GM19468 (cell line): Measurements from ENCODE around the gene ATP2B1.

ENCODE experiments used
- ATAC-seq: cut with Tn5 transposase; IDR thresholded peaks from one replicate; pipeline ENCODE4 v1.9.1; 2021; ENCODE audit warnings: mild to moderate bottlenecking, moderate library complexity, moderate number of reproducible peaks; ENCODE audit not compliant: unreplicated experiment; ENCODE audit errors: extremely low read depth

Gene ATP2B1

DNA sequence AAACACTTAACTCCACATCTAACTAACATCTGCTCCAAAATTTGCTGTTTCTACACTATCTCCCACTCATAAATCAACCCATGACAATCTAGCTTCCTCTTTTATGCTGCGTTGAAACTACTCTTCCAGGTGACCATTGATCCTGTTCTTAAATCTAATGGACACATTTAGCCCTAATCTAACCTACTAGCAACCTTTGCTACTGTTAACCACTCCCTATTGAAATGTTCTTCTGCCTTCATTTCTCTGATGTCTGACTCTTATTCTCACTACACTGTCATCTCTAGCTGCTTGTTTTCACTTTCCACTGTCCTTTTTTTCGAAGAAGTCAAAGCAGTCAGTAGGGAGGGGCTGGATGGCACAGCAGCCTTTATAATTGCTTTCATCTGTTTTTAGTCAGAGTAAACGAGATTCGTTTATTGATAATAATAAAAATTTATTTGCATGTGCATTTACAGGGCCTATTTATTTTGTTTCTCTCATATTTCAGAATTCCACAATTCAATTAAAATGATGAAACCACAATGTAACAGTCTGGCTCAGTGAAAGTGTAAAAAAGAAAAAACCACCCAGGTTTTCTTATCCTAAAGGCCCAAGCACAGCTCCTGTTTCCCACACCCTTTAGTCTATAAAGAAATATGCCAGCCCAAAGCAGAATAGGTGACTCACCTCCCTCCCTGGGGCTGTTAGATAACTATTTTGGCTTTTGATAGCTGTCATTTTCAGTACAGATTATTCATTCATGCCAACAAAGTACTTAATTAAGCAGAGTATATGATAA, 44.9 kb downstream of the ATP2B1 start:
- ATAC-seq, result peak; percentile 78

DNA sequence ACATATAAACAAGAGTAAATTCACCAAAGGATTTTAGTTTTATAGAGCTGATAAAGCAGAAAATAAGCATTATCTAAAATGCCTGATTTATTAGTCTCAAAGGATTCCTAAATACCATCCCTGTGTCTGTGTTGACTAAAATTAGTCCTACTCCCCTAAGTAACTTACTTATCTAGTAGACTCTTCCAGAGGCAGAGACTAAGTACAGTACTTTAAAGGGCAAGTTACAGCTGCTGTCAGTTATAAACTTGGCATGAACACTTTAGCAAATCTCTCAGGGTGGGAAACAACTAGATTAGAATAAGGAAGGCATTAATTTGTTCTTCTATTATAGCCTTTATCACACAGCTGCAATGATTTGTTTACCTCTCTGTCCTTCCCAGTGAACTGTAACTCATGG, 46.0 kb downstream of the ATP2B1 start:
- no peak for ATAC-seq

DNA sequence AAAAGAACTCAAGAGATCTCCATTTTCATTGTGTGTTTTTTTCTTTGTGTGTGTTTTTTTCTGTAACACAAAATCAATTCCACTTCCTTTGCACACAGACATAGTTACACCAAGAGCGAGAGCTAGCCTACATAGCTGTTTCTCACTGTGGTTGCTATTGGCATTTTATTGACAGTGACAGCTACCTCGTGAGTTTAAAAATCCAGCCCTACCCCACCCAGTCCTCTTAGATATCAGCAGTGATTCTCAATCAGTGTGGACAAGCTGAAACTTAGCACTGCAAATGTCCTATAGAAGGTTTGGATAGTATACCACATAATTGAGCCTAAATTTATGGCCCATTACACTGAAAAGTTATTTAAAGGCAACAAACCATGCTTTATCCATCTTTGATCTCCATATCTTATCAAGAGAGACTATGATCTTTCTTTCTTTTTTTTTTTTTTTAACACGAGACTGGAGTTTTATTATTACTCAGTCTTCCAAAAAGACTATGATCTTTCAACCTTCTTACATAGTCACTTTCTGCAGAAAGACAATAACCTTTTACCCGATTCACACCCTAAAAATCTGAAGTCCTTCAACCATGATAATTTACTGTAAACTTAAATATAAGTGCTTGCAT, 46.8 kb downstream of the ATP2B1 start:
- no peak for ATAC-seq

DNA sequence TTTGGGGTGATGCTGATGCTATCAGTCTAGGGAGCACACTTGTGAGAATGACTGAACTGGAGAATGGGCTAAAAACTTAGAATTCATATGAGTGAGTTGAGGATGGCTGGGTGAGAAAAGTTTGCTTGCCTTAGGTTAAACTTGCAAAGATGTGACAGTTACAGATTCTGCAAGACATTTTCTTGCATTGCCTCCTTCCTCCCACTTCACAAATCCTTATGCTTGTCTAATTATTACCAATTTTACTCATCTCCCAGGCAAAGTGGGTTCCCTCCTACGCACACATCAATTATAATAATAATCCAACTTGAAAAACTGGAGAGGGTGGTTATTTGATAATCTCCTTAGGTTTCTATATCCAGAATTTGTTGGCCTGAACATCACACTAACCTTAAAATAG, 50.9 kb downstream of the ATP2B1 start:
- no peak for ATAC-seq

DNA sequence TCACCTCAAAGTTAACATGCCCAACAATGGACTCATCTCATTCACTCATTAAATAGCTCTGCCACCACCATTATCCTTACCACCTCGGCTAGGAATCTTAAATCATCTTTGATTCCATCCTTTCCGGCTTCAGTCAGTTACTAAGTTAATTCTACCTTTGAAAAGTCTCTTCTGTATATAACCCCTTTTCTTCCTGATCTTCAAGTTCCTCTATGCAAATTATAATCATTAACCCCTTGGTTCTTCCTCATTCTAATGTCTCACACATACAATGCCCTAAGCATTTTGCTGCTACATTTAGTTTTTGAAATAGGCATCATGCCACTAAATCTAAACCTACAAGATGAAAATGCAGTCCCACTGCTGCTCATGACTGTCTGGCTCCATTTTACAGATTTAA, 51.6 kb downstream of the ATP2B1 start:
- ATAC-seq, result no peak

DNA sequence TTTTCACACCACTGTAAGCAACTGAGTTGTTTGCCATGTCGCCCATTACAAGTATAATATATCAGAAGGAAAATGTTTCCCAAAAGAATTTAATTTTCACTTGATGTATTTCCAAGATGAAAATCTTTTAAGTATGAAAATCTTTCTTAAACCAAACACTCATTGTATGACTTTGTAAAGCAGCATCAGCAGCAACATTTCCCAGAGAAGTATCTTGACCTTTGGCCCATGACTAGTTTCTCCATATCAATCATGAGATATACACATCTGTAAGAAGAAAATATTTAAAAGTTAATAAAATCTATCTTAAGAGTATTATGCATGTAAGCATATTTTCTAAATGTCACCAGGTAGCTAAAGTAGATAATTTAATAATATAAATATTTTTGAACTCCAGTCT, 52.8 kb downstream of the ATP2B1 start:
- no peak for ATAC-seq

DNA sequence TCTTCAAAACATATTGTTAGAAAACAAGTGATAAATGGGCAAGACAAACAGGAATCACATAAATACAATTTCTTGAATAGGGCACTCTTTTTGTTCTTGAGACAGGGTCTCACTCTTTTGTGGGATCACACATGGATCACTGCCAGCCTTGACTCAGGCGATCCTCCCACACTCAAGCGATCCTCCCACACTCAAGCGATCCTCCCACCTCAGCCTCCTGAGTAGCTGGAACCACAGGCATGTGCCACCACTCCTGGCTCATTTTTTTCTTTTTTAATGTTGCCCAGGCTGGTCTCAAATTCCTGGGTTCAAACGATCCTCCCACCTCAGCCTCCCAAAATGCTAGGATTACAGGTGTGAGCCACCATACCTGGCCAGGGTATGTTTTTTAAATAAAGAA, 57.4 kb downstream of the ATP2B1 start:
- no peak for ATAC-seq

DNA sequence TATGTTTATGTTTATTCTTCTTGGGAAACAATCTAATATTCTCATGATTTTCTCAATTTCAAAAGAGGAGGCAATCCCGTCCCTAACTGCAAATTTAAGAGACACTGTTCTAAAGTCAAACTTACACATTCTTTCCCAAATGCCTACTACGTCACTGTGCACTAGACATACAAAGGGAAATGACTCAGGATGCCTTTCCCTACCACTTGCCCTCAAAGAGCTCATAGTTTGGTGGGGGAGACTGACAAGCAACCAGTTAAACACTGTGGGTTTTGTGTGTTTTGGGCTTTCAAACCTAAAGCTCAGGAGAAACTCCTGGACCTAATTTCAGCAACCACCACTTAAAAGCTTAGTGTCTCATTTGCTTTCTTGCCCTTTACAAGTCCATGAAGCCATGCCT, 58.4 kb downstream of the ATP2B1 start:
- ATAC-seq, result no peak

DNA sequence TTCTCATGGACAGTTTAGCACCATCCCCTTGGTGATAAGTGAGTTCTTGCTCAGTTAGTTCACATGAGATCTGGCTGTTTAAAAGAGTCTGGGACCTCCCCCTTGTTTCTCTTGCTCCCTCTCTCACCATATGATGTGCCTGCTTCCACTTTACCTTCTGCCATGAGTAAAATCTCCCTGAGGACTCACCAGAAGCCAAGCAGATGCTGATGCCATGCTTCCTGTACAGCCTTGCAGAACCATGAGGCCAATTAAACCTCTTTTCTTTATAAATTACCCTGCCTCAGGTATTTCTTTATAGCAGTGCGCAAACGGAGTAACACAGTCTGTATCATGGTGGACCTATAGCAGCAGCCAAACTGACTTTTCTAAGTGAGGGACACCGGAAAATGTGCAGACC, 58.8 kb downstream of the ATP2B1 start:
- ATAC-seq, result no peak

DNA sequence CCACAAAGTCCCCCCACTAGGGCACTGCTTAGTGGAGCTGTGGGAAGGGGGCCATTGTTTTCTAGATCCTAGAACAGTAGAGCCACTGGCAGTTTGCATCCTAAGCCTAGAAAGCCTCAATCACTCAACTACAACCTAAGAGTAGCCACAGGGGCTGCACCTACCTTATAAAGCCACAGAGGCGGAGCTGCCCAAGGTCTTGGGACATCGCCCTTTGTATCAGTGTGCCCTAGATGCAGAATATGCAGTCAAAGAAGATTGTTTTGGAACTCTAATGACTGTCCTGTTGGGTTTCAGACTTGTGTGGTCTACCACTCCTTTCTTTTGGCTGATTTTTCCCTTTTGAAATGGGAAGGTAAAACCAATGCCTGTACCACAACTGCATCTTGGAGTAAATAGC, 59.5 kb downstream of the ATP2B1 start:
- ATAC-seq, result no peak

DNA sequence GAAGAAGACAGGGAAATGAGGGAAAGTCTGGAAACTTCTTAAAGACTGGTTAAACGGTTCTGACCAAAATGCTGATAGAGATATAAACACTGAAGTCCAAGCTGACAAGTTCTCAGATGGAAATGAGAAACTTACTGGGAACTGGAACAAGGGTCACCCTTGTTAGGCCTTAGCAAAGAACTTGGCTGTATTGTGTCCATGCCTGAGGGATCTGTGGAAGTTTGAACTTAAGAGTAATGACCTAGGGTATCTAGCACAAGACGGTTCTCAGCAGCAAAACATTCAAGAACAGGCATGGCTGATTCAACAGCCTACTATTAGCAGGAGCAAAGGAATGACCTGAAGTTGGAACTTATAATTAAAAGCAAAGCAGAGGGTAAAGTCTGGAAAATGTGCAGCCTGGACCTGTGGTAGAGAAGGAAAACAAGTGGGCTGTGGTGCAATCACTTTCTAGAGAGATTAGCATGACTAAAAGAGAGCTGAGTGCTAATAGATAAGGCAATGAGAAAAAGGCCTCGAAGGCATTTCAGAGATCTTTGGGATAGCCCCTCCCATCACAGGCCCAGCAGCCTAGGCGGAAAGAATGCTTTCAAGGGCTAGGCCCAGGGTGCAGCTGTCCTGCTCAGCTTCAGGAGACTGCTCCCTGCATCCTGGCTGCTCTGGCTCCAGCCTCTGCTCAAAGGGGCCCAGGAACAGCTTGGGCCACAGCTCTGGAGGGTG, 60.3 kb downstream of the ATP2B1 start:
- ATAC-seq, result no peak

DNA sequence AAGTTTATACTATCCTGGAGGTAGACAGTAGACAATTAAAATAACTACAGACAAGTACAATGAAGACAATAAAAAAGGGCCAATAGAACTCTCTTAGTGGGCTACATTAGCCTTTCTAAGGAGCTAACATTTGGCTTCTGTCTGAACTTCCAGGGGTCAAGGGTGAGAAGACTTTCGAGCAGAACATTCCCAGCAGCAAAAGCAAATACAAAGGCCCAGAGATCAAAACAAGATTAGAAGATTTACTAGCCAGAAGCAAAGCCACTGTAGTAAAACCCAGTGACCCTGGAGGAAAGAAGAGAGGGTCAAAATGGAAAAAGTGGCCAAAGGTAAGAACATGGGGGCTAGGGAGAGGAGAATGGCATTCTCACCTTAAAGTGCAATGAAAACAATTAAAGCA, 63.2 kb downstream of the ATP2B1 start:
- no peak for ATAC-seq

DNA sequence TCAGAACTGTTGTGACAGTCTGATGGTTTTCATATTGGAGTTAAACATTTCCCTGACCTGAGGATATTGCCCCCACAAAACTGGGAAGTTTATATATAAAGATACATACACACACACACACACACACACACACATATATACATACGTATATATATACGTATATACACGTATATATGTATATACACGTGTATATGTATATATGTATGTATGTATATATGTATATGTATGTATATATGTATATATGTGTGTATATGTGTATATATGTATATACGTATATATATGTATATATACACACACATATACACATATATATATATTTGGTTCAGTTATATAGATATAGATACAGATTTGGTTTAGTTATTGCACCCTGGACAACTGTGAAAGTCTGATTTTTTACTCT, 65.7 kb downstream of the ATP2B1 start:
- no peak for ATAC-seq

DNA sequence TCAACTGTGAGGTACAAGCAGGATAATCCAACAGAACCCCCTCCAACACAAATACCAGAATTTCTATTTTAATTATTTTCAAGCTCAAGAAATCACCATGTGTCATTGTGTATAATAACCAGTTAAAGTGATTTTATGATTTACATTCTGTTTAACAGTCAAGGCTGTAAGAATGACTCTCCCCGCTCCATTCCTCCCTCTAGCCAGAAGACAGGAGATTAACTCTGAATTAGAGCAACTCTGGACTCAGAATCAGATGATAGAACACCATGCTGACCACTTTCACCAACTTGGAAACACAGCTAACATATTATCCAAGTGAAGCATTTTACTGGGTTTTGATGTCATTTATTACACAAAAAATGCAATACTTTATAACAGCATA, 71.9 kb downstream of the ATP2B1 start:
- ATAC-seq, result no peak

DNA sequence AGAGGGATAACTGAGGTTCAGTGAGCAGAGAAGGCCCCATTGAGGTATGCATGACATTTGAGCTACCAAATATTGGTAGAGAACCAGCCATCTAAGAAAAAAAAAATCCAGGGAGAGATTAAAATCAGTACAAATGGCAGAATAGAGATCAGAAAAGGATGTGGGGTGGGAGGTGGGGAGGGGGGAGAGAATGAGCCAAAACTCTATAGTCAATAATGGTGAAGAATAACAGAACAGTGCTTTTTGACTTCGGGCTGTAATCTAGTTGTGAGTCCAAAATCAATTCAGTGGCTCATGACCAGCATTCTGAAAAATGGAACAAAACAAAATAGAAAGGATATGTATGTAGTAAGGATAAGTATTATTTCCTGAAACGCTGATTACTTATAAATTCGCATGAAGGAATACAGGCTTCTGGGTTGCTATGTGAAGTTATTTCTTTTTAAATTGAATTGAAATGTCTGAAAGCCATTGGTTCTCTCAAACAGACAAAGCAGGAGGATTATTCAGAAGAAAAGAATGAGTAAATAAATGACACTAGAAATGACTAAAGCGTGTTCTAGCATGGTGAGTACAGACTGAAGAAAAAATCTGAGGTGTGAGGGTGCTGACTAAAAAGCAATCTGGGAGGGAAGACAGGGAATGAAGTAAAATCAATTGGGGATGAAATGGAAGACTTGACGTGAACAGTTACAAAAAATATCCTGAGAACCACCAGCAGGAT, 72.4 kb downstream of the ATP2B1 start:
- ATAC-seq, result no peak

DNA sequence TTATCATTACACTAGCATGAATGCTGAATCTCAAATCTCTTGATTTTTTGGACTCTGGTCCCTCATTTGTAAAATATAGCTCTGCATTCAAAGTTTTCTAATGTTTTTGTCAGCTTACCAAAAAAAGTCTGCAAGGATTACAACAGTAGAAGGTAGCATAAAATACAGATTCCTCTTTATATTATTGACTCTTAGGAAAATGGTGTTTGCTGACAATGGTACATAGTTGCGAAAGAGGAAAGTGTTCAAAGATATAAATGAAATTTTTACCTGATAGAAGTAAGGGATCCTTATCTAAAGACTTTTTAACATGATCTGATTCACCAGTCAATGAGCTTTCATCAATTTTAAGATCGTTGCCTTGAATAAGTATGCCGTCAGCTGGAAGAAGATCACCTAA, 74.1 kb downstream of the ATP2B1 start:
- no peak for ATAC-seq

DNA sequence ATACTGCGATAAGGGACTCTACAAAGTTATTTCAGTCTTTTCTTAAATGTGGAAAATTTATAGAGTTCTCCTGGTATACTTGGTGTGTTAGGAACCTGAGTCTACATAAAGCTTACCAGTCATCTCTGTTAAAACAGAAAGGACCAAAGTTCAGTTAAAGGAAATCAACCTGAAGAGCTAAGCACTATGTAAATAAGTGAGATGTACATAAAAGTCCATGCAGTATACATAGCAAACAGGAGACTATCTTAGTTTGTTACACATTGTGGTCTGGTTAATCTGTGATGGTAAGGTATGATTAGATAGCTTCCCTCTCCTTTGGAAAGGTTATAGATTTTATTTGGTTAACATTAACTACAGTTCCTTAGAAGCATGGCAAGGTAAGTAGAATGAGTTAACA, 75.9 kb downstream of the ATP2B1 start:
- ATAC-seq, result no peak

DNA sequence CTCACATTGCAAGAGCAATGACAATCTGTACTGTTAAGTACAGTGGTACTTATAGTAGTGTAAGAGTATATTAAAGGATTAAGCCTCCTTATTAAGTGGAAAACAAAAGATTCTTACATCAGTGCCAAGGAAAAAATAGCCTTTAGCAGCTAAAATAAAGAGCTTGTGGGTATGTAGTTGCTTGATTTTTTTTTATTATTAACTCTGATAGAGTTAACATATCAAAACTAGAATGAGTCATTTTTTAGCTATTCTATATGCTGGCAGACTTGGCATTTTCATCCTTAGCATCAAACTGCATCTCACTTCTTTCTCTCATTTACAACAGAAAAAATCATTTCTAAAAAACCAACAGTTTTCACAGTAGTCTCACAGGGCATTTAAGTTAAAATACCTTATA, 86.5 kb downstream of the ATP2B1 start:
- no peak for ATAC-seq

DNA sequence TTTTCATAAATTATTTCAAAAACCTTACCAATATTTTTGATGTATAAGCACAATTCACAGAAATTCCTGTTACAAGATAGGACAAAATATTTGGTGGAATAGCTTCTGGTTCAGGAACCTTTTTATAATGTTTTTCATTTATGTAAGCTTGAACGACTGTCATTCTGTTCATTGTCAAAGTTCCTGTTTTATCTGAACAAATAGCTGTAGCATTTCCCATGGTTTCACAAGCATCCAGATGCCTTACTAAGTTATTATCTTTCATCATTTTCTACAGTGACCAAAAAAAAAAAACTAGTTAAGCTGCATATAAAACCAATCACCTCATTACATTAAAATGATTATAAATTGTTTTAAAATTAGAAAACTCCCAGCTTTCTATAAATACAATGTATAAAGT, 87.1 kb downstream of the ATP2B1 start:
- no peak for ATAC-seq

DNA sequence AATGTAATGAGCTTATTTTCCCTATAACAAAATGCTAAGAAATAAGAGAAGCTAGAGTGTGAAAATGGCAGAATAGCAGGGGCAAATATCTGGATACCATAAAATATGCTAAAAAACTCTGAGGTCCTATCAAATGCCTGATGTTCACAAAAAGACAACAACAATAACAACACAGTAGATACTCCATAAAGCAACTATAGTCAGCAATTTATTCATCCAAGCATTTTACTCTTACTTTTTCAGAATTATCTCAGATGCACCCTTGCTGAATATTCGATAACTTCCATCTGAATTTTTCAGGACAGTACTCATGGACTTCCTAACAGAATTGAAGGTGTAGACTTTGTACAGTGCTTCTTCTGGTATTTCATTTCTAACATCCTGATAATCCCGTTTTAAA, 88.9 kb downstream of the ATP2B1 start:
- ATAC-seq, result no peak
